Adrenal gland (tissue), 12 donors: ENCODE data around the gene LMCD1. TPM values are rescaled to one million over a fixed set of nuclear protein-coding genes. Genes with fewer than 3 reads are reported as not detected.

Experiments
- DNase-seq, 7 donors: peaks; one replicate each; pipeline ENCODE4 v3.0.0-alpha.2; 2019 to 2020
- H3K27ac ChIP-seq, 5 donors: fragments of 200-600 bp; sonication (generic) in 4 of 5; 1 replicate in 3 of 5; 2 replicates in 2 of 5; pipeline versions ENCODE4 v1.5.1 to v1.8.0; 2016 to 2020; ENCODE audit warnings: mild to moderate bottlenecking in 1 of 5
- H3K27me3 ChIP-seq: fragments of 200-600 bp; 2 replicates; pipeline ENCODE4 v1.8.0; 2021
- H3K36me3 ChIP-seq, 2 donors: fragments of 200-600 bp; replicated peaks in 1 of 2; 1 replicate in 1 of 2; 2 replicates in 1 of 2; pipeline versions ENCODE4 v1.5.1 to v1.8.0; 2018 to 2022
- H3K4me1 ChIP-seq, 2 donors: fragments of 200-600 bp; replicated peaks in 1 of 2; 1 replicate in 1 of 2; 2 replicates in 1 of 2; pipeline versions ENCODE4 v1.5.1 to v1.8.0; 2018 to 2021
- H3K4me3 ChIP-seq, 4 donors: fragments of 200-600 bp; sonication (generic) in 3 of 4; one replicate each; pipeline ENCODE4 v1.5.1; 2016 to 2018
- H3K9me3 ChIP-seq, 3 donors: fragments of 200-600 bp; sonication (generic) in 1 of 3; replicated peaks in 1 of 3; 1 replicate in 2 of 3; 2 replicates in 1 of 3; pipeline versions ENCODE4 v1.5.1 to v1.8.0; 2016 to 2021
- POLR2A ChIP-seq, 2 donors: fragments of 450-650 bp; IDR thresholded peaks; one replicate each; pipeline ENCODE4 v1.6.1; 2017; ENCODE audit warnings: antibody characterized with exemption in 2 of 2, mild to moderate bottlenecking in 2 of 2, moderate library complexity in 1 of 2
- WGBS, 4 donors: extraction: QIAGEN DNeasy Blood & Tissue Kit in 2 of 4; methylation state at CpG; one replicate each; pipeline versions ENCODE4 v1.1.5 to v1.1.7; 2013 to 2017; 5-methylcytosine and 5-hydroxymethylcytosine counted together
- intact Hi-C, 2 donors: fragments of 100-400 bp; cut with DNase I; formaldehyde crosslinking; loops; one replicate each; pipeline versions ENCODE4 v1.14.1 to v1.15.0; 2022 to 2023
- polyA plus RNA-seq, 3 donors: library from polyadenylated mRNA; stranded (reverse); fragments of 200-250 nt in 2 of 3; fragments of 350-450 nt in 1 of 3; fragmentation: Illumina TruSeq in 1 of 3; extraction: RNeasy Lipid Tissue Mini Kit (QIAGEN cat#74804) in 1 of 3; gene quantifications; one replicate each; pipeline ENCODE4 v1.2.3, GENCODE V29; 2013 to 2014
- total RNA-seq, 9 donors: library from RNA; depleted of rRNA in 4 of 9; stranded (reverse); fragments of >200 nt in 4 of 9; fragments of 120-200 nt in 1 of 9; fragmentation: NEBNext Ultra II Directional in 1 of 9; extraction: Animal tissue kit (Norgen Biotek cat#: 25700) in 1 of 9; gene quantifications; one replicate each; pipeline versions ENCODE4 v1.1.0 to v1.2.4, GENCODE V29; 2013 to 2023
- TF ChIP-seq, protein P1 (sequence below), 6 experiments: fragments of 450-650 bp in 4 of 6; fragments of 200-600 bp in 2 of 6; sonication (generic) in 1 of 6; IDR thresholded peaks; 1 replicate in 5 of 6; 2 replicates in 1 of 6; pipeline versions ENCODE4 v1.5.1 to v1.8.0; 2016 to 2021; ENCODE audit warnings: antibody characterized with exemption in 6 of 6, mild to moderate bottlenecking in 2 of 6, moderate library complexity in 1 of 6
- donor health status: healthy with polysubstance abuse.
- donor health status: Bipolar disorder and iron deficiency.
- donor health status: DM: yes; HTN: yes; CAD: no.
- donor health status: DM: no; HTN: no; CAD: no.
- donor health status: DM: no; HTN: no; CAD: no.
- donor health status: DM: yes; HTN: yes; CAD: no.

Gene LMCD1
- total and polyA plus RNA-seq, 12 donors, result 4.8 to 26.5 (median 16.1) TPM

- whole genome bisulfite sequencing, 4 donors, result 71 to 100% (median 84%) methylated on average over 1 of the region's 1 CpG
- H3K27me3 ChIP-seq, result no peaks in the 10 kb centered on the region
- no peak for DNase-seq
- no peaks in the 10 kb centered on the region for H3K9me3 ChIP-seq
- no peak overlapping the region for H3K4me3 ChIP-seq
- intact Hi-C loops, result no loop called here
- no peak for TF ChIP-seq POLR2A (IDR thresholded peaks at IDR 0.05)
- TF ChIP-seq, protein P1, sequence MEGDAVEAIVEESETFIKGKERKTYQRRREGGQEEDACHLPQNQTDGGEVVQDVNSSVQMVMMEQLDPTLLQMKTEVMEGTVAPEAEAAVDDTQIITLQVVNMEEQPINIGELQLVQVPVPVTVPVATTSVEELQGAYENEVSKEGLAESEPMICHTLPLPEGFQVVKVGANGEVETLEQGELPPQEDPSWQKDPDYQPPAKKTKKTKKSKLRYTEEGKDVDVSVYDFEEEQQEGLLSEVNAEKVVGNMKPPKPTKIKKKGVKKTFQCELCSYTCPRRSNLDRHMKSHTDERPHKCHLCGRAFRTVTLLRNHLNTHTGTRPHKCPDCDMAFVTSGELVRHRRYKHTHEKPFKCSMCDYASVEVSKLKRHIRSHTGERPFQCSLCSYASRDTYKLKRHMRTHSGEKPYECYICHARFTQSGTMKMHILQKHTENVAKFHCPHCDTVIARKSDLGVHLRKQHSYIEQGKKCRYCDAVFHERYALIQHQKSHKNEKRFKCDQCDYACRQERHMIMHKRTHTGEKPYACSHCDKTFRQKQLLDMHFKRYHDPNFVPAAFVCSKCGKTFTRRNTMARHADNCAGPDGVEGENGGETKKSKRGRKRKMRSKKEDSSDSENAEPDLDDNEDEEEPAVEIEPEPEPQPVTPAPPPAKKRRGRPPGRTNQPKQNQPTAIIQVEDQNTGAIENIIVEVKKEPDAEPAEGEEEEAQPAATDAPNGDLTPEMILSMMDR (IDR thresholded peaks at IDR 0.05), result no peak
- peaks cover 0 to 4% of the 10 kb centered on the region in 2 donors for H3K4me1 ChIP-seq
- no peak overlapping the region for H3K27ac ChIP-seq
- no peaks in the 10 kb centered on the region for H3K36me3 ChIP-seq
Observed at GRCh38 chr3:8466526-8466925, 35.1 kb upstream of the LMCD1 start.

GRCh38 chr3:8470801-8471200 lies 30.8 kb upstream of the LMCD1 start:
- Histone ChIP-seq H3K27me3 (no peaks in the 10 kb centered on the region), H3K36me3 (no peaks in the 10 kb centered on the region), H3K27ac (no peak overlapping the region), H3K4me1 (peaks cover 0 to 4% of the 10 kb centered on the region in 2 donors), H3K9me3 (no peaks in the 10 kb centered on the region), H3K4me3 (no peak overlapping the region)
- no peak for TF ChIP-seq POLR2A (IDR thresholded peaks at IDR 0.05)
- TF ChIP-seq, protein P1 (IDR thresholded peaks at IDR 0.05), result no peak
- DNase-seq, result peak in 1 of 7 donors; percentile 18
- intact Hi-C loops, result no loop called here
- 72 to 83% (median 79%) methylated on average over 11 of the region's 11 CpGs for WGBS, 4 donors

- 50 to 83% (median 69%) methylated on average over 2 of the region's 2 CpGs for WGBS, 4 donors
- DNase-seq, result no peak
- H3K4me3 ChIP-seq, result no peak overlapping the region
Observed at GRCh38 chr3:8472549-8472948, 29.1 kb upstream of the LMCD1 start.

DNA sequence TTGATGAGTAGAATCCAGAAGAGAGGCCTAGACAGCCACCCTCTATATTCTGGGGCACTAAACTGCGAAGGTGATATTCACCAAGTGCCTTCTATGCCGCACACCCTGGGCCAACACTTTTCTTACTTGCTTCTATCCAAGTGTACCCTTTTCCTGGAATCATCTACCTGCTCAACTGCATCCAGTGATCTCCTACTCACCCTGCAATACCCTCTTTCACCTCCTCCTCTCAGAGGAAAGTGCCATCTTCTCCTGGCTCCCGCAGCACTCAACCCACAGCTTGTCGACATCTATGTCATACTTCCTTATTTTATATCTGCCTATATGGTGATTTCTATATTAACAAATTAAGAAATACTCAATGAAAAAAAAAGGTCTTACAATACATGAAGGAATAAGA lies 28.6 kb upstream of the LMCD1 start:
- Histone ChIP-seq H3K9me3 (no peaks in the 10 kb centered on the region), H3K4me3 (no peak overlapping the region), H3K4me1 (peaks cover 0 to 4% of the 10 kb centered on the region in 2 donors), H3K27ac (no peak overlapping the region), H3K27me3 (no peaks in the 10 kb centered on the region), H3K36me3 (no peaks in the 10 kb centered on the region)
- intact Hi-C loops, result no loop called here
- DNase-seq, result no peak
- TF ChIP-seq, protein P1 (IDR thresholded peaks at IDR 0.05), result no peak
- no peak for TF ChIP-seq POLR2A (IDR thresholded peaks at IDR 0.05)
- 87 to 94% (median 91%) methylated on average over 4 of the region's 4 CpGs for WGBS, 4 donors

More at GRCh38 chr3:8472549-8472948, 29.1 kb upstream of the LMCD1 start:
- H3K4me1 ChIP-seq, result peaks cover 0 to 4% of the 10 kb centered on the region in 2 donors
- H3K36me3 ChIP-seq, result no peaks in the 10 kb centered on the region
- H3K27ac ChIP-seq, result no peak overlapping the region
- intact Hi-C loops, result no loop called here
- H3K9me3 ChIP-seq, result no peaks in the 10 kb centered on the region
- H3K27me3 ChIP-seq, result no peaks in the 10 kb centered on the region
- TF ChIP-seq, protein P1 (IDR thresholded peaks at IDR 0.05), result no peak
- TF ChIP-seq POLR2A (IDR thresholded peaks at IDR 0.05), result no peak
